RWPE2 (cell line): ENCODE data around the gene SPDYE4.

Source experiments
- ATAC-seq: fragments of 200-7000 bp; cut with Tn5 transposase; 3 replicates; pipeline ENCODE4 v1.9.1; 2021; ENCODE audit warnings: low read depth
- DNase-seq: peaks from one replicate; pipeline ENCODE4 v3.0.0-alpha.2; 2020; ENCODE audit warnings: low spot score
- H3K27ac ChIP-seq: fragments of 450-650 bp; 2 replicates; pipeline ENCODE4 v1.5.1; 2017; ENCODE audit warnings: mild to moderate bottlenecking; ENCODE audit not compliant: poor library complexity, severe bottlenecking
- H3K27me3 ChIP-seq: fragments of 250-450 bp; sonication (Bioruptor Pico); 2 replicates; pipeline ENCODE4 v1.5.1; 2021; ENCODE audit warnings: mild to moderate bottlenecking, moderate library complexity; ENCODE audit not compliant: insufficient read depth, poor library complexity, severe bottlenecking
- H3K36me3 ChIP-seq: fragments of 250-450 bp; sonication (Bioruptor Pico); 2 replicates; pipeline ENCODE4 v1.5.1; 2020; ENCODE audit warnings: low read depth, mild to moderate bottlenecking, moderate library complexity
- H3K4me1 ChIP-seq: fragments of 250-450 bp; sonication (Bioruptor Pico); 2 replicates; pipeline ENCODE4 v1.5.1; 2021; ENCODE audit warnings: mild to moderate bottlenecking, moderate library complexity; ENCODE audit not compliant: insufficient read depth, poor library complexity, severe bottlenecking
- H3K4me3 ChIP-seq: fragments of 250-450 bp; sonication (Bioruptor Pico); 2 replicates; pipeline ENCODE4 v1.5.1; 2021; ENCODE audit warnings: mild to moderate bottlenecking, moderate library complexity; ENCODE audit not compliant: severe bottlenecking
- H3K9me3 ChIP-seq: fragments of 250-450 bp; sonication (Bioruptor Pico); 2 replicates; pipeline ENCODE4 v1.5.1; 2021; ENCODE audit warnings: mild to moderate bottlenecking, moderate library complexity; ENCODE audit not compliant: severe bottlenecking
- CTCF ChIP-seq: fragments of 450-650 bp; IDR thresholded peaks from one replicate; pipeline ENCODE4 v1.5.1; 2017; ENCODE audit warnings: mild to moderate bottlenecking, moderate library complexity; ENCODE audit not compliant: poor library complexity, severe bottlenecking

SPDYE4 gene

GRCh38 chr17:8742274-8742673 is 16.1 kb downstream of the SPDYE4 start:
- H3K36me3 ChIP-seq, result no peaks in the 10 kb centered on the region
- no peak overlapping the region for H3K4me3 ChIP-seq
- peaks cover 3% of the 10 kb centered on the region for H3K27me3 ChIP-seq
- H3K27ac ChIP-seq, result no peak overlapping the region
- DNase-seq (no peak), ATAC-seq (no peak)
- no peaks in the 10 kb centered on the region for H3K4me1 ChIP-seq
- H3K9me3 ChIP-seq, result no peaks in the 10 kb centered on the region
- no peak for TF ChIP-seq CTCF

DNA sequence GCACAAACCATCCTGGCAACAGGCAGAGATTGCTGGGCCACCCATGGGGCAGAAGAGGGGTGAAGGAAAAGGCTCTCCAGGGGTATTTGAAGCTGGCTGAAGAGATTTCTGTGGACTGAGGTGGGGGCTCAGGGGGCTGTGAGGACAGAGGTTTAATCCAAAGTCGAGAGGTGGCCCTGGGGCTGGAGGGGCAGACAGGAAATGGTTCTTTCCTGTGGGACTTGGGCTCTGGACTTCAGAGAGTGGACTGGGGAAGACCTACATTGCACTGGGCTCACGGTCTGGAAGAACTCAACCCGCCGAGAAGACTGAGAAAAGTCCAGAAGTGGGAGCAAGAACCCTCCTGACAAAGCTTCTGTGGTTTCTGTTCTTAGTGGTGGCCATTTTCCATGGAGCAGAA is 16.6 kb downstream of the SPDYE4 start:
- no peaks in the 10 kb centered on the region for H3K9me3 ChIP-seq
- H3K4me1 ChIP-seq, result no peaks in the 10 kb centered on the region
- DNase-seq (no peak), ATAC-seq (no peak)
- H3K27ac ChIP-seq, result no peak overlapping the region
- H3K4me3 ChIP-seq, result no peak overlapping the region
- peaks cover 3% of the 10 kb centered on the region for H3K27me3 ChIP-seq
- H3K36me3 ChIP-seq, result no peaks in the 10 kb centered on the region
- no peak for TF ChIP-seq CTCF

DNA sequence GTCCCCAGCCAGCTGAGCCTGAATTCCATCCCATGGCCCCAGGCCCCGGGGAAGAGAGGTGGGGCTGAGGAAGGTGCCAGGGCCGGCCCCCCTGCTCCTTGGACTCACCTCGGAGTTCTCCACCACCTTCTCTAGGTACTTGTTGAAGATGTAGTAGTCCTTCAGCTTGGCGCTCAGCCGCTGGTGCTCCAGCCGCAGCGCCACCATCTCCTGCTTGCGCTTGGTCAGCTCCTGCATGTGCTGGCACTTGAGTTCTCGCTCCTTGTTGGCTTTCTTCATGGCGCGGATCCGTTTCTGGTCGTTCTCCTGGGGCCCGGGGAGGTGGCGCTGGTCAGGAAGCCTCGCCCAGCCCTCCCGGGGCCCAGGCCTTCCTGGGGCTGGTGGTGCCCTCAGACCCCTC is 17.0 kb downstream of the SPDYE4 start:
- no peaks in the 10 kb centered on the region for H3K4me1 ChIP-seq
- H3K36me3 ChIP-seq, result no peaks in the 10 kb centered on the region
- no peaks in the 10 kb centered on the region for H3K9me3 ChIP-seq
- no peak for TF ChIP-seq CTCF
- H3K27me3 ChIP-seq, result peaks cover 3% of the 10 kb centered on the region
- ATAC-seq (no peak), DNase-seq (no peak)
- H3K27ac ChIP-seq, result no peak overlapping the region
- no peak overlapping the region for H3K4me3 ChIP-seq

DNA sequence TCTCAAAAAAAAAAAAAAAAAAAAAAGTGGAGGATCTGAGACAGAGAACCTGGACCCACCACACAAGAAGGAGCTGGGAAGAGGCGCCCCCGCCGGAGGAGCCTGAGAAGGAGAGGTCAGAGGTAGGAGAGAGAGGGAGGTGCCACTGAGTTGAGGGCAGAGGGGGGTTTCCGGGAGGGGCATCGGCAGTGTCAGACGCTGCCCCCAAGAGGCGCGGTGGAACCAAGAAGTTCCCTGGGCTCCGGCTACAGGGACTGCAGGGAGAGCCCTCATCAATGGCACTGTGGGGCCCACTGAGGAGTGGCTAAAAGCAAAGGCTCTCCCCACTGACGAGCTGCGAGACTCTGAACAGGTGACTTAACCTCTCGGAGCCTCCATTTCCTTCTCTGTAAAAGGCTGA is 17.9 kb downstream of the SPDYE4 start:
- Histone ChIP-seq H3K4me3 (no peak overlapping the region), H3K27me3 (peaks cover 3% of the 10 kb centered on the region), H3K36me3 (no peaks in the 10 kb centered on the region), H3K27ac (no peak overlapping the region), H3K4me1 (no peaks in the 10 kb centered on the region), H3K9me3 (no peaks in the 10 kb centered on the region)
- ATAC-seq (no peak), DNase-seq (no peak)
- no peak for TF ChIP-seq CTCF

GRCh38 chr17:8739097-8739496 is 19.2 kb downstream of the SPDYE4 start:
- DNase-seq, result peak; percentile 16
- Histone ChIP-seq H3K27me3 (peaks cover 3% of the 10 kb centered on the region), H3K4me3 (no peak overlapping the region), H3K9me3 (no peaks in the 10 kb centered on the region), H3K4me1 (no peaks in the 10 kb centered on the region), H3K36me3 (no peaks in the 10 kb centered on the region), H3K27ac (no peak overlapping the region)
- TF ChIP-seq CTCF, result no peak
- ATAC-seq, result no peak
